HG03103 (cell line): Measurements from ENCODE around the gene XPC.
"Not testable (repeated sequence)": the region's sequence is repeated elsewhere in the genome, so short reads cannot be mapped to it uniquely, and the experiment has no call there.

Experiments
- ATAC-seq: cut with Tn5 transposase; IDR thresholded peaks from one replicate; pipeline ENCODE4 v1.9.1; 2021; ENCODE audit warnings: low read depth; ENCODE audit not compliant: unreplicated experiment

The XPC gene

DNA sequence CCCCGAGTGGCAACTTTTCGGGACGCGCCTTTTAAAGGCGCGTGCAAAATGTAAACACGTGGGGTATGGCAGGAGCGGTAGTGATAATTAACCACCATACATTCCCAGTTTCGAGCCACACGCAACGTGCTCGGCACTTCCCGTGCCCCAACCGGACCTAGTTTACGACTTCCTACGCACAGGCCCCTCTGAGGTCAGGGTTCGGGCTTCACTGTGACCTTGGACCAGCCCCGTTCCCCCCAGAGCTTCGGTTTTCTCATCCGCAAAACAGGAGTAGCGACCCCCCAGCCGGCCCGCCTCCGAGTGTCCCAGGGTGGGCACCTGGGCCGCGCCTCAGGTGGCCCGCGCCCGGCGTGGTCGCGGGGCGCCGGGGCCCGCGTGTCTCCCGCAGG lies 54.2 kb downstream of the XPC start:
- ATAC-seq = peak; percentile 35

DNA sequence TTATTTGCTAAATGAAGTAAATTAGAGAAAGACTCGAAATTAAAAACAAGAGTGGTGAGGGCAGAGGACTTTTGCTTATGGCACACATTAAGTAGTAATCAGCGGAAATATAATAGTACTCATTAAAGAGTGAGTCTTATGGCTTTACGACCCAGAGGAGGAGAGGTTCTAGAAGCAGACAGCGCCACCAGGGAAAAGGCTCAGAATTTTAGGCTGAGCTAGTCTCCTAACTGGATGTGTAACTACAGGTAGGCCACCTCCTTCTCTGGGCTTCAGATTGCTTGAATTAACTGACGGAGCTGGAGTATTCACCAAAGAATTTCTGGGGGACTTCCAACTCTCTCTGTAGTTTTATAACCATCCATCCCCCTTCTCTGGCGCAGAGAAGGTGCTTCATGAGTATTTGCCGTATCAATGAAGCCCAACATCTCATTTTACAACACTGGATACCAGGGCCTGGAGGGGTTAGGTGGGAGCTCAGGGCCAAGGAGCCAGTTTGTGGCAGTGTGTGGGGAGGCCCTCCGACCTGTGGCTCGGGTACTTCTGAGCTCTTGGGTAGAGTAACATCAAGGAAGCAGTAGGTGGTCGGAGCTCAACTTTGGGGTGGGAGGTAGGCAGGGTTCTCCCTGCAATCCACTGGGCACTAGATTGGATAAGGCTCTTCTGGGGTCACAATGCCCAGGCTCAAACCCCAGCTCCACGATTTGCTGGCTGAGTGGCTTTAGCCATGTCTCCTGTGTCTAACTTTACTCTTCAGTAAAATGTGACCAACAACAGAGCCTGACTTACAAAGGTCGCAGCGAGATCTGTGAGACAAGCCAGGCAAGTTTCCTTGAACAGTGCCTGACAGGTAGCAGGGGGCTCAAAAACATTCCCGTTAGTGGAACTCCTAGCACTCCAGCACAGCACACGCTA lies 54.8 kb downstream of the XPC start:
- ATAC-seq = no peak

DNA sequence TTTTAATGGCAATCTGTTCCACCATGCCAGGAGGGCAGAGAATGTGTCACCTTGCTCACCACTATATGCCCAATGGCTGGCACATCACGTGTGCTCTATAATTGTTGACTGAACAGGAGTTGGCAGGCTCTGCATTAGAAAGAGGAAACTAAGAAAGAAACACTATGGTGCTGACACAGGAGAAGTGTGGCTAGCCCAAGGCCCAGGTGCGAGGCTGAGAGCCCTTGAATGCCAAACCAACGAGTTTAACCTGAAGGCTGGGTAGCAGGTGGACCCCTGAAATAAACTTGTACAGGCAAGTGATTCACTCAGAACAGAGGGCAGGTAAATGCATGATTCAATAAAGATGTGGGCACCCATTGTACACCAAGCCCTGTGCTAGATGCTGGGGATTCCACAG lies 56.1 kb downstream of the XPC start:
- no peak for ATAC-seq

DNA sequence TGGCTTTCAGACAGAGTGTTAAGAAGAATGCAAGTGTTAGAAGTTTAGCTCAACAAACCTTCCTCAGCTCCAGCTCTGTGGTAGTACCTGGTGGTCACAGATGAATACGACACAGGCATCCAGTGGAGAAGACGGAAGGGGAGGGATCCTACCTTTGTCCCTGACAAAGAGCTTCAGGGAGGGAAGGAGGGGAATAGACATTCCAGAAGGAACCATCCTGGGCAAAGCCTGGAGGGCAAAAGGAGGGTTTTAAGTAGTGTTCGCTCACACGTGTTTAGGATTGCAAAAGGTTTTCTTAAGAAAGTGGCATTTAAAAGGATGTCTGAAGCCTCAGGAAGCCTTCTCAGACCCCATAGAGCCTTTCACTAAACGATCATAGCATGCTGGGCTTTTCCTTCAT lies 56.5 kb downstream of the XPC start:
- ATAC-seq = no peak

DNA sequence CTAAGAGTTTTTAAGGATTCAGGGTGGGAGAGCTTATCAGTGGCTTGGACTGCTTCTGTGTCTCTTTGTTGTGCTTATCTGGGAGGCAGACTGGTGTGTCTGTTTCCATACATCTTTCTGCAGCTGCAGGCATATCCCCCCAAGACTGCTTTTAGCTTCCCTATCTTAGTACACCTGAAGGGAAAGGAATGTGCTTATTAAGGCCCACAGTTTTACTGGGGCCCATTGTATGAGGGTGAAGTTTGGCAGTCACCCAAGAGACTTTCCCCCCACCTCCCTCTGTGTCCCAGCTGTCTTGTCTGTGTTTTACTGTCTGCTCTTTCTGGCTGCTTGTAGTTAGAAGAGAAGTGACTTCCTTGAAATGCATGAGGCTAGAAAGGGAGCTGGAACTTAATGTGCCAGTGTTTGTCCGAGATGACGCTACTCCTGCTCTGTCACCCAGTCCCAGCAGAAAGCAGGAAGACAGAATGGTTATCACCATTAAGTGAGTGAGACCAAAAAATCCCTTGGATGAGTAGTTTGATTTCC lies 57.4 kb downstream of the XPC start:
- ATAC-seq = not testable (repeated sequence)

DNA sequence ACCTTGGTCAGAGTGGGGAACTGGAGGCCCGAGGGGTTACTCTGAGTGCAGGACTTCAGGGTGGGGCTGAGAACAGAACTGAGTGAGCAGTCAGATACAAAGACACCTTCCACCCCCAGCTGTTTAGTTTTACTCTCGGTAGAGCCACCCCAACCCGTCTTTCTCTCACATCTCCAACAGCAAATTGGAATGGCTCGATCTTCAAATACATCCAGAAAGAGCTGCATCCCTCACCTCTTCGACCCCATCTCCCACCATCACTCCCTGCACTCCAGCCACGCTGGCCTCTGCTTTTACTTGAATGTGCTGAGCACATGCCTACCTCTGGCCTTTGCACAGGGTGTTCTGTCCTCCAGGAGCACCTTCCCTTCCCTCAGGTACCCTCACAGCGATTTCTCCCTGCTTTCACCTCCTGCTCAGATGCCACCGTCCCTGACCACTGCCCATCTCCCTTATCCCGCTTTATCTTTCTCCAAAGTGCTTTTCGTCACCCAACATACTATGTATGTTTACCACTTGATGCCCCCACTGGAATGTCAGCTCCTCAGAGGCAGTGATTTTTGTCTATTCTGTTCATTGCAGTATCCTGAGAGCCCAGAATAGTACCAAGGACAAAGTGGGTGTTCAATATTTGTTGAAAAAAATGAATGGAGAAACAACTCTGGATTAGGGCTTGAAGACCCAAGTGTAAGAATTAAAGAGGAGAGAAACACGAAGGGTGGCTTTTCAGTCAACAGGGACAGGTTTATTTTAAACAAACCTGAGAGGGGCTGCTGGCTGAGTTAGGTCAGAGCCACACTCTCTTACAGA lies 58.1 kb downstream of the XPC start:
- ATAC-seq = no peak

DNA sequence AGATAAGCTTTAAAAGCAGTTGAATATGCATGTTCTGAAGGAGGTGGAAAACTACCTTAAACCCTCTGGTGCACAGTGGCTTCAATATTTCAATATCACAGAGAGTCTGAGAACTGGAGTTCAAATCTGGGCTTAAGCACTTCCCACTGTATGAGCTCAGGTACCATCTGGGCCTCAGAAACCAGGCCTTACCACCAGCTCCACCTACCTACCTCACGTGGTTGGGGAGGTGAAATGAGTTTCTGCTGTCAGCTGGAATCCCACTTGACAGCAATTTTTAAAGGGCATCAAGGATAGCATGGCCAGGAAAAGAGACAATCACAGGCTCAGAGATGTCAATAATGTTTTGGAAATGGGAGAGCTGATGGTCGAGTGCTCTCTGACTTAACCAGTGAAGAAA lies 58.8 kb downstream of the XPC start:
- no peak for ATAC-seq

DNA sequence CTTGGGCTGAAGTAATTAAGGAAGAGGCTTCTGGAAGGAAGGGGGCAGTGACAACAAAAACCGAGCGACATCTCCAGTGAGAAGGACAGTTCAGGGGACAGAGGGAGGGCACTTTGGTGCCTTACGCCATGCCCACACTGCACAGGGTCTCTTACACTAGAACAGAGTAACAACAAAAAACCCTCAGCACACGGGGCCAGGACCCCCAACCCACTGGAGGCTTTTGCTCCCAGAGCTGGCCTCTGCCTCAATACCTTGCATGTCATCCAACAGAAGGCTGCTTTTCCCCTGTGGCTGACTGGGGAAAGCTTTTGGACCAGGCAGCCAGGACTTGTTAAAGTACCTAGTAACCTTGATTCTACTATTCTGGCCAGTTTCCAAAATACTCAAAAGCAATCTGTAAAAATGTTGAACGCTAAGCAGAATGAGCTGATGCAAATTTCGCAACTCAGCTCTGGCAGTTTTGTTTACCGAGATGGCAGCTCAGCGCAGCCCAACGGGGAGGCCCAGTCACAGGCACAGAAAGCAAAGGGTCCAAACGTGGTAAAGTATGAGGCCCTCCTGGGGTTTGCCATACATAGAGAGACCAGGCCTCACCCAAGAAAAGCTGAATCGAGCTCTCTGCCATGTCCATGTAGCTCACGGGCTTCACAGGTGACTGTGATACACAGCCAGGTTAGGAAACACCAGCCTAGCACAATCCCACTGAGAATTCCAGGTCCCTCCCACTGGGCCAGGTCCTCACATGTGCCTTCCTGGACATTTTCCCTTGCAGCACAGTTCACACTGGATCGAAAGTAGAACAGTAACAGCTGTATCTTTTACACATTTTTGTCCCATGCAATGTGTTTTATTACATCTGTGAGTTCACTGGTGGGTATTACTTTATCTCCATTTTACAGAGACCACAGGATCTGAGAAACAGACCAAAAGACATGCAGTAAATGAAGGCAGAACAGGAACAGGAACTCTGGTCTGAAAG lies 59.7 kb downstream of the XPC start:
- no peak for ATAC-seq

DNA sequence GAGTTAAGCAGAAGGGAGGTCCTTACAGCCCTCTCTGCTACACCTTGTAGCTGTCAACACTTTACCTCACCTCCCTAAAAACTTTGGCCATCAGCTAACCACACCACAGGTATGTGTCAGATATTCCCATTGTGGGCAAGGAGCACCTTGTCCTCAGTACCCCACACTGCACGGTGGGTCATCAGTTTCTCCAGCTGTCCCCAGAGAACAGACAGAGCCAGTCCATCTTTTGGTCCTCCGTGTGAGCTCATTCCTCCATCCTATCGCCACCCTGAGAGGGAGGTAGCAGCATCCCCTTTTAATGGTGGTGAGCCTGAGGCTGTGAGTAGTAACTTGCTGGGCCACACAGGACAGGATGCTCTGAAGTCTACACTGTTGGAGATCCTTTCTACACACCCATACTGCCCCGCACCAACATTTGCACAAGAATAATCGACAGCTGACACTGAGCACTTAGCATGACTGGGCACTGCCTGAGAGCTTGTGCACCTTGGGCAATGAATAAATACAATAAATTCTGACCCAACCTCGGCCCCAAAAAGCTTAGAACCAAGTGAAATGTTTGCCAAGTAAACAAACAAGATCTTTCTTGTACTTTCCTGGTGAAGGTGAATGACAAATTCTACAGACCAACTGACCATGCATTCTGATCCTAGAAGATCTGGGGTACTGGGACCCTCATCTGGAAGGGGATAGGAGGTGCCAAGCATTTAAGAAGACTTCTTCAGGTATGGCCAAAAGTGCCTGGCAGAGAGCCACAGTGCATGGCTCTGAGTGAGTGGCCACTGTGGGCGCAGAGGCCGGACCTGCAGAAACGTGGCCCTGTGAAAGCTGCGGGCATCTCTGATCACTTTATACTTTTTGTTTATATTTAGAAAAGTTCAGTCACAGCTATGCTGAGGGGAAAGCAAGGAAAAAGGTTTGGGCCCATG lies 60.7 kb downstream of the XPC start:
- ATAC-seq = no peak

DNA sequence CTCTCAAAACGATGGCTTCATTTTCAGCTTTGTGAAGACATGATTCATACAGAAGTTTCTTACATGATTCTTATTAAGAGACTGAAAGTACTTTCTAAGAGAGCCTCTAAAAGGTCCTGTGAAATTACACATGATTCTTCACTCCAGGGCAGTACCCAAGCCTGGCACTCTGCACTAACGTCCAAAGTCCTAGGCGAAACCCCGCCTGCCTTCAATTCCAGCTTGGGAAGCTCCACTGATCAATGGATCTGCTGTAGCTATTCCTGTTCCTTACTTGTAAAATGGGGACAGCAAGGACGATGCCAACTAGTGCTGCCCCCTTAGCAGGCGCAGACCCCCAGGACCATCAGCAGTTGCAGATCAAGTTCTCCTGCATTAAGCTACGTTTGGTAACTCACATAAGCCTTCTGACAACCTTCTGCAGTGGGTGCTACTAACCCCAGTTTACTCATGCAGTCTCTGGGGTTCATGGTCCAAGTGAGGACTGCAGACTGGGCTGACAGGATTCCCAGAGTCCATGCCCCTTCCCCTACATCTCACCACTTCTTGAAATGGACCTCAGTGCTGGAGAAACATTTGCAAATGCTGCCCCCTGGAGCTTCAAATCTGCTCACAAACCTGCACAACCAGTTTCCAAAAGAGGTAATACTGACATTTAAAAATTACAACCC lies 64.3 kb downstream of the XPC start:
- no peak for ATAC-seq

DNA sequence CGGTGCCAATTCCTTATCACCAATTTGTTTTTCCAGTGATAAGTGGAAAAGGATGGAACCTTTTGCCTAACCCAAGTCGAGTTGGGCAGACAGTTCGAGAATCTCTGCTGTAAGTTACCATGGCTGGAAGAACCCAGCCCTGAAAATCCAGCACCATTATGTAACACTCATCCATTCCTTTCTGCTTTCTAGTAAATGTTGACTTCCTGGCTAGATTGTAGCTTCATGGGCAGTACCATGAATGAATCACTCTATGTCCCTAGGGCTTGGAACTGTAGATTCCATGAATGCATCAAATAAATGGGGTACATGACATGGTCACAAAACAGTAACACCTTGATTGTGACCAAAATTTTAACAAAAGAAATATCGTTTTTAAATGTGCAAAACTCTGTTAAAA lies 67.7 kb downstream of the XPC start:
- ATAC-seq = no peak

DNA sequence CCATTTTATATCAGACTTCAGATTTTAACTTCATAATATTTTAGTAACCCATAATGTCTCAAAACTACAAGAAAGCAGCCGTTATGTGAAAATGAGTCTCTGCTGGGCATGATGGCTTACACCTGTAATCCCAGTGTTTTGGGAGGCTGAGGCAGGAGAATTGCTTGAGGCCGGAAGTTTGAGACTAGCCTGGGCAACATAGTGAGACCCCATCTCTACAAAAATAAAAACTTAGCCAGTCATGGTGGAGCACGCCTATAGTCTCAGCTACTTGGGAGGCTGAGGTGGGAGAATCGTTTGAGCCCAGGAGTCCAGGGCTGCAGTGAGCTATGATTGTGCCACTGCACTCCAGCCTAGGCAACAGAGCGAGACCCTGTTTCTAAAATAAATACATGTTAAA lies 68.6 kb downstream of the XPC start:
- not testable (repeated sequence) for ATAC-seq

DNA sequence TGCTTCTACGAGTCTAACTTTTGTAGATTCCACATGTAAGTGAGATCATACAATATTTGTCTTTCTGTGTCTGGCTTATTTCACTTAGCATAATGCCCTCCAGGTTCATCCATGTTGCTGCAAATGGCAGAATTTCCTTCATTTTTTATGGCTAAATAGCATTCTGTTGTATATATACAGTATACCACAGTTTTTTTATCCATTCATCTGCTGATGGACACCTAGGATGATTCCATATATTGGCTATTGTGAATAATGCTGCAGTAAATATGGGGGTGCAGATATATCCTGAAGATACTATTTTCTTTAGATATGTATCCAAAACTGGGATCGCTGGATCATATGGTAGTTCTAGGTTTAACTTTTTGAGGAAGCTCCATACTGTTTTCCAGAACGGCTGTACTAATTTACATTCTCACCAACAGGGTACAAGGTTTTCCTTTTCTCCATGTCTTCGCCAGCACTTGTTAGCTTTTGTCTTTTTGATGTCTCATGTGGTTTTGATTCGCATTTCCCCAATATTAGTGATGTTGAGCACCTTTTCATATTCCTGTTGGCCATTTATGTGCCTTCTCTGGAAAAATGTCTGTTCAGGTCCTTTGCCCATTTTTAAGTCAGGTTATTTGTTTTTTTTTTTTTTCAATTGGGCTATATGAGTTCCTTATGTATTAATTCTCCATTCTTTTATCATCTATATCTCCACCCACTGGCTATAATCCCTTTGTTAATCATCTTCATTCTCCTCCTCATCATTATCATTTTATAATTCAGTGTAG lies 80.6 kb downstream of the XPC start:
- ATAC-seq = no peak

DNA sequence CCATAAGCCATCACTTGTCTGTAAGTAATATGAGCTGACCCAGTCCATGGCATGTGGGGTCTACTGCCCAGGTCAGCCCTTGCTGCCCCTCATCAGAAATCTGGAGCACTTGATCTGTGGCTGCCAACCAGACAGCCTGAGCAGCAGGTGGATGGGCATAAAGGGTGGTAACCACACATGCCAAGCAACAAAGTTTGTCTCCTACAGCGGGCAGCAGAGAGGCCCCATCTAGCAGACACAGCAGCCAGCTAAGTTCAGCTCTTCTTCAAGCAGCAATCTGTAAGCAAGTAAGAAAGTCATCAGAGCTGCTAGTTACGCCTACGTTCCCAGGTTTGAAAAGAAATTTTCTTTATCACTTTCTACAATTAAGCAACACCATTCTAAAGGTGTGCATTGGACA lies 81.7 kb downstream of the XPC start:
- no peak for ATAC-seq
